ENCODE measurements around the gene DEPDC5.

GRCh38 chr22:31952472-31952871, 198.7 kb downstream of the DEPDC5 start:
- TF ChIP-seq EZH2 (IDR thresholded peaks at IDR 0.05) (no peak), POLR2AphosphoS5 (IDR thresholded peaks at IDR 0.05; ENCODE audit: borderline replicate concordance, low read depth, low read length) (no peak), FOXP2 (optimal IDR thresholded peaks at IDR 0.05; ENCODE audit: control extremely low read depth, extremely low read length, insufficient read depth) (no peak)

Data from SK-N-MC (cell line).